ENCODE measurements around the gene CSF2RB.
A peak's percentile ranks its signal among the peaks of the same experiment; 100 is the strongest.

The CSF2RB gene

DNA sequence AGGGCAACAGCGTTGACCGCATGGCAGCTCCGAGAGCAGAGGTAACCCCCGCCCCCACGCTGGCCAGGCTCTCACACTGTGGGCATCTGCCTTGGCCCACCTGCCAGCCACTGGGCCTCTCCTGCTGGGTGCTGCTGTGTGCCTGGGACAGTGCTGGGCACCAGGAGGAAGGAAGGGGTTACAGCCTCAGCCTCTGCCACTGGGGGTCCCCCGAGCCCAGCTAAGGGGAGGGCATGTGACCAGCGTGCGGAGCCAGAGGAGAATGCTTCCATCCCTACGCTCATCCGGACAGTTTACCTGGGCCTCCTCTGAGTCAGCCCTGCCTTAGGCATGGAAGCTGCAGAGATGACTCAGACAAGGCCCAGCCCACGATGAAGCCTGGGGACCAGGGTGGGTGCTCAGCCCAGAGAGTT lies 41.8 kb upstream of the CSF2RB start:
- no peak overlapping the region for H3K27ac ChIP-seq
- TF ChIP-seq, protein P1, sequence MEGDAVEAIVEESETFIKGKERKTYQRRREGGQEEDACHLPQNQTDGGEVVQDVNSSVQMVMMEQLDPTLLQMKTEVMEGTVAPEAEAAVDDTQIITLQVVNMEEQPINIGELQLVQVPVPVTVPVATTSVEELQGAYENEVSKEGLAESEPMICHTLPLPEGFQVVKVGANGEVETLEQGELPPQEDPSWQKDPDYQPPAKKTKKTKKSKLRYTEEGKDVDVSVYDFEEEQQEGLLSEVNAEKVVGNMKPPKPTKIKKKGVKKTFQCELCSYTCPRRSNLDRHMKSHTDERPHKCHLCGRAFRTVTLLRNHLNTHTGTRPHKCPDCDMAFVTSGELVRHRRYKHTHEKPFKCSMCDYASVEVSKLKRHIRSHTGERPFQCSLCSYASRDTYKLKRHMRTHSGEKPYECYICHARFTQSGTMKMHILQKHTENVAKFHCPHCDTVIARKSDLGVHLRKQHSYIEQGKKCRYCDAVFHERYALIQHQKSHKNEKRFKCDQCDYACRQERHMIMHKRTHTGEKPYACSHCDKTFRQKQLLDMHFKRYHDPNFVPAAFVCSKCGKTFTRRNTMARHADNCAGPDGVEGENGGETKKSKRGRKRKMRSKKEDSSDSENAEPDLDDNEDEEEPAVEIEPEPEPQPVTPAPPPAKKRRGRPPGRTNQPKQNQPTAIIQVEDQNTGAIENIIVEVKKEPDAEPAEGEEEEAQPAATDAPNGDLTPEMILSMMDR (conservative IDR thresholded peaks at IDR 0.05), result no peak

DNA sequence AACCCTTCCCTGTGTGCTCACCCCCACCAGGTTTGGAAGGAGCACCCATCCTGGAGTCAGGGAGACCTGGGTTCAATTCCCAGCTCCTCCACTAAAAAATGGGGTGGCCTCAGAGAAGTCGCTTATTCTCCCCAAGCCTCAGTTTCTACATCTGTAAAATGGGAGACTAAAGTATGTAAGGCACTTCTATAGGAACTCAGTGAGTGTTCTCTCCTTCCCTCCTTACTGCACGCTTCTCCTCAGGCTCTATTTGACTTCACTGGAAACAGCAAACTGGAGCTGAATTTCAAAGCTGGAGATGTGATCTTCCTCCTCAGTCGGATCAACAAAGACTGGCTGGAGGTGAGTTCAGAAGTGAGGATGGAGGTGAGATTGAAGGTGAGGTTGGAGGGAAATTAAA lies 41.3 kb upstream of the CSF2RB start:
- TF ChIP-seq, protein P1 (conservative IDR thresholded peaks at IDR 0.05), result no peak
- H3K27ac ChIP-seq, result no peak overlapping the region

DNA sequence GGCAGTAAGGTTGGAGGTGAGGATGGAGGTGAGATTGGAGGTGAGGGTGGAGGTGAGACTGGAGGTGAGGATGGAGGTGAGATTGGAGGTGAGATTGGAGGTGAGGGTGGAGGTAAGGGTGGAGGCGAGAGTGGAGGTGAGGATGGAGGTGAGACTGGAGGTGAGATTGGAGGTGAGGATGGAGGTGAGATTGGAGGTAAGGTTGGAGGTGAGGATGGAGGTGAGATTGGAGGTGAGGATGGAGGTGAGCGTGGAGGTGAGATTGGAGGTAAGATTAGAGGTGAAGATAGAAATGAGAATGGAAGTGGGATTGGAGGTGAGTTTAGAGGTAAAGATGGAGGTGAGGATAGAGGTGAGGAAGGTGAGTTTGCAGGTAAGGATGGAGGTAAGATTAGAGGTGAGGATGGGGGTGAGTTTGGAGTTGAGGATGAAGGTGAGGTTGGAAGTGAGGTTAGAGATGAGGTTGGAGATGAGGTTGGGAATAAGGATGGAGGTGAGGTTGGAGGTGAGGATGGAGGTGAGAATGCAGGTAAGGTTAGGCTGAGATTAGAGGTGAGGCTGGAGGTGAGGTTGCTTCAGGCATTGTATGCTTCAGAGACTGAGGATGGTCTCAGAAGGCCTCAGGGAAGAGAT lies 40.4 kb upstream of the CSF2RB start:
- H3K27ac ChIP-seq, result no peak overlapping the region
- TF ChIP-seq, protein P1 (conservative IDR thresholded peaks at IDR 0.05), result no peak

DNA sequence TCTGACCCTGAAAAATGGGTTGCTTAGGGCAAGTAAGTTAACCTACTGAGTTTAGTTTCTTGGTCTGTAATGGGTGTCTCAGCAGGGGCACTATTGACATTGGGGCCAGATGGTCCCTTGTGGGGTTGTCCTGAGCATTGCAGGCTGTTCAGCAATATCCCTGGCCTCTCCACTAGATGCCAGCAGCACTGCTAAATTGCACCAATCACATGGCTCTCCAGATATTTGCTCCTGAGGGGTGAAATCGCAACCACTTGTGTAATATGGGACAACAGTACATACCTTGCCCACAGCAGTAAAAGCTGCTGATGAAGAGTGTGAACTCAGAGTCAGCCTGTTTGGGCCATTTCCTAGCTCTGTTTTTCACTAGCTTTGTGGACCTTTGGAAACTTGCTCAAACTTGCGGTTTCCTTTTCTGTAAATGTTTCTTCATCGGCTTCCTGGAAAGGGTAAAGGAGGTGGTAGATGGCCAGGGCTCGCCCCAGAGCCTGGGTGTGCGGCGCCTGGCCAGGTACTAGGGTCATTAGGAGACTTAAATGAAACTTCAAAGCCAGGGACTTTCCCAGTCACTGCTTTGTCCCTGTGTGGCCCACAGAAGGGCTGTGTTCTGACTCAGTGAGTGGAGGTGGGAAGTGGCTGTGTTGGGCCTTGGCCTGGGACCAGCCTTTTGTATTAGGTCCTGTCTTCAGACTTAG lies 39.7 kb upstream of the CSF2RB start:
- TF ChIP-seq, protein P1 (conservative IDR thresholded peaks at IDR 0.05), result peak; percentile 63
- peak overlapping the region; percentile 55 for H3K27ac ChIP-seq

DNA sequence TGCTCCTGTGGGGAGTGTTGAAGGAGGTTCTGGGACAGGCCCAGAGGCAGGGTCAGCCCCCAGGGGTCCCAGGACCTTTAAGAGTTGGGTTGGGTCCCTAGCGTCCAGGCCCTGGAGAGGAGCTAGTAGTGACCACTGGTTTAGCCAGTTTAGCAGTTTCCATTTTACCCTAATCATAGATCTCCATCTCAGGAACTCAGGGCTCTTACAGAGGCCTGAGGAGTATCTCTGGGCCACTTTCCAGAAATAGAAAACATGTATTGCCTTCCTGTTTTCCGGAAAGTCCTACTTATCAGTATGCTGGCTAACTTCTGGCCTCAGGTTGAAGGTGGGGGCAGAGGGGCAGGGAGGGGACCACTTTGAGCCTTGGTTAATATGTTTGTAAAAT lies 39.1 kb upstream of the CSF2RB start:
- TF ChIP-seq, protein P1 (conservative IDR thresholded peaks at IDR 0.05), result no peak
- H3K27ac ChIP-seq, result peak overlapping the region; percentile 55

DNA sequence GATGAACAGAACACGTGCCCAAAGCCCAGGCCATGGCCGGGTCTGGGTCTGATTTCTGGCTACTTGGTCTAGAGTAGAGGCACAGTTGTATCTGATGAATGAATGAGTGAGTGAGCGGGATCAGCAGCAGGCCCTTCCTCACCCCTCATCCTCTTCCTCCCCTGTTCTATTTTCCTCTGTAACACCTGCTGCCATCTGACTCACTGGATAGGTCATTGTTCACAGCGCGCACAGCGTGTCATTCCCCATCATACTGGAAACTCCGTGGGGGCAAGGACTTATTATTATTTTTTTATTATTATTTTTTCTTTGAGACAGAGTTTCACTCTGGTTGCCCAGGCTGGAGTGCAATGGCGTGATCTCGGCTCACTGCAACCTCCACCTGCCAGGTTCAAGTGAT lies 38.7 kb upstream of the CSF2RB start:
- TF ChIP-seq, protein P1 (conservative IDR thresholded peaks at IDR 0.05), result no peak

GRCh38 chr22:36875741-36876140 lies 37.7 kb upstream of the CSF2RB start:
- no peak overlapping the region for H3K27ac ChIP-seq
- TF ChIP-seq, protein P1 (conservative IDR thresholded peaks at IDR 0.05), result no peak

More for the DNA sequence above, 38.7 kb upstream of the CSF2RB start:
- H3K27ac ChIP-seq, result peak overlapping the region; percentile 55

Measured in VCaP (cell line).